HUDEP-2 (cell line): ENCODE data around the gene TRPT1.
"Not testable (repeated sequence)": the region's sequence is repeated elsewhere in the genome, so short reads cannot be mapped to it uniquely, and the experiment has no call there.

Experiments used
- DNase-seq, 76 experiments: peaks; one replicate each; lab custom pipeline; 2025; ENCODE audit not compliant: unreplicated experiment in 76 of 76; lab: John Stamatoyannopoulos, UW

TRPT1 gene

DNA sequence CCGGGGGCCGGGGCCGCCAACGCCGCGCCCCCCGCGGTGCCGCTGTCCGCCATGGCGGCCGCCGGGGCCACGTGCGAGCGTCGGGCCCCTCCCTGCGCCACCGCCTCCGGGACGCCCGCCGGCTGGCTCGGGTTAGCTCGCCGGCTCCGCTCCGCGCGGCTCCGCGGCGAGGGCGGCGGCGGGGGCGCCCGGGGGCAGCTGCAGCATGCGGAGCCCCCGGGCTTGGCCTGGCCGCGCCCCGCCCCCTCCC, 20.6 kb upstream of the TRPT1 start:
- not testable (repeated sequence) for DNase-seq

DNA sequence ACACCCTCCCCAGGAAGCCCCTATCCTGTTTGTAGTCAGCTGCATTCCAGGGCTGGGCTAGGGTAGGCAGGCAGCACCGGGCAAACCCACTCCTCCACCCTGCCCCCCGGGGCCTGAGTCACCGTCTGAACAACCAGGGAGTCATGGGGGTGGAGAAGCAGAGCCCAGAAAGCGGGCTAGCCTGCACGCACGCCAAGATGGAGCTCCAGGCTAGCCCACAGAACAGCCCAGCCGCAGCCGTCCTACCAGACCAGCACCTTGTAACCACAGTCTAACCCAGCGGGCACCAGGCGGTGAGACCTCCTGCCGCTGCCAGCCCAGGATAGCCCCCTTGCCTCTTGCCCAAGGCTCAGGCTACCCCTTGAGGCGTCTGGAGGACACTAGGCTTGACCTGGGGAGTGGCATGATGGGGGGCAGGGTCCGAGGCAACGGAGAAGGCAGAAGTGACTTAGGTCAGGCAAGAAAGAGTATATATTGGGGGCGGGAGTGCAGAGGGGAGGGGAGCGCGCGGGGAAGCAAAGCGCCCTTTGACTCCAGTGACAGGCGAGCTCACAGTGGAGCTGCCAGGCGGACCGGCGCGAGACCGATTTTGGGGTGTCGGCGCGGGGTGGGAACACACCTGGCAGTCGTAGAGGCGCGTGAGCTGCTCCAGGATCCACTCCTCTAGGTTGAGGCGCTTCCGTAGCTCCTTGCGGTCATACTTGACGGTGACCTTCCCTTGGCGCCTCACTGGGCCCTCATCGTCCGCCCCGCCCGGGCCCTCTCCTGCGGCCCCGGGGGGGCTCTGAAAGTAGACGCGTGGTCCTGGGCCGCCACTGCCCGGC, 20.0 kb upstream of the TRPT1 start:
- peak in 66 of 76 experiments; percentile 14 to 81 (median 59) for DNase-seq

- peak in 7 of 76 experiments; percentile 16 to 34 (median 25) for DNase-seq
Measured at GRCh38 chr11:64245401-64245796, 19.4 kb upstream of the TRPT1 start.

DNA sequence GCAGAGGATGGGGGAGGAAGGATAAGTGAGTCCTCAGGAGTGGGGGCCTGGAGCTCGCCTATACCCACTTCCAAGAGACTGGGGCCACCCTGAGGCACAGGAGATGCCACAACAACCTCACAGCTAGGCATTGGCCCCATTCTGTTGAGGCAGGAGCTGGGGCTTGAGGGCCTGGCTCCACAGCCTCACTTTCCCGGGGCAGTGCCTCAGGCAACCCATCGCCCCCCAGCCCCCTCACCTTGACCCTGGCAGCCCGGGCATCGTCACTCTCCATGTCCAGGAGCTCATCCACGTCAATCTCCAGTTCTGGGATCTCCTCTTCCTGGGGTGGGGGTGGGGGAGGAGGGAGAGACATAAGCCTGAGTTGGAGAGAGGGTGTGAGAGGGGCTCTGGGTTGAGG, 19.0 kb upstream of the TRPT1 start:
- no peak for DNase-seq

DNA sequence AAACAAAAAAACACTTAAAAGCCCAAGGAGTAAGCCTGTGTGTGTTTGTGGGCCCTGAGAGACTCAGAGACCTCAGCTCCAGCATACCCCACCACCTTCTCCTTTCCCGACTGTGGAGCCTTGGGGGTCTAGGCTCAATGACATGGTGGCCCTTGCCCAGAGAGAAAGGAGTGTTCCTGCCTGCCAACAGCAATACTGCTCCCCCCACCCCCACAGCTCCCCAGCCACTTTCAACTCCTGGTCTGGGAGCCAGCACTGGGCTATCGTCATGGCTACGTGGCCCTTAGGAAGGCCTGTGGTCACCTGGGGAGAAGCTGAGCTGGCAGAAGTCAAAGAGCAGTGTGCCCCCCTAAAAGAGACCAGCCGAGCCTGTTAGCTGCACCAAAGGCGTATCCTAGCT, 18.1 kb upstream of the TRPT1 start:
- no peak for DNase-seq

DNA sequence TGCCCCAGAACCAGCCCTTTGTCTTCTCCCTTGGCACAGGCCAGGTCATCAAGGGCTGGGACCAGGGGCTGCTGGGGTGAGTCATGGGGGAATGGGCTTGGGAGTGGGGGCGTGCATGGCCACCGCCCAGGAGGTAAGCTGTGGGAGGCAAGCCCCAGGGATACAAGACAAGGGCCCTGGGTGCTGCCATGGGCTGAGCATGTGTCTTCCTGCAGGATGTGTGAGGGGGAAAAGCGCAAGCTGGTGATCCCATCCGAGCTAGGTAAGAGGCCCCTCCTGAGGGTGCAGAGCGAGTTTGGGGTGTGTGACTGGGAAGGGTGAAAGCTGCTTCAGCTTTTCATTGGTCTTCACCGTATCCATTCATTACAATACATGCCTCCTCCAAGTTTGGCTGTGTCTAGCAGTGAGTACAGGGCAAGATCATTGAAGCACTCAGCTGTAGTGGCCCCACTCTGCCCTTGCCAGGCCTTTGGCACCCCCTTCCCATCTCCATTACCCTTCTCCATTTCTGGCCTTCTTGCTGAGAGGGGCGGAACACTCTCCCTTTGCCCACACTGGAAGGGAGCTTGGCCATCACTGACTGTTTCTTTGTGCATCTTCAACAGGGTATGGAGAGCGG, 17.4 kb upstream of the TRPT1 start:
- no peak for DNase-seq

DNA sequence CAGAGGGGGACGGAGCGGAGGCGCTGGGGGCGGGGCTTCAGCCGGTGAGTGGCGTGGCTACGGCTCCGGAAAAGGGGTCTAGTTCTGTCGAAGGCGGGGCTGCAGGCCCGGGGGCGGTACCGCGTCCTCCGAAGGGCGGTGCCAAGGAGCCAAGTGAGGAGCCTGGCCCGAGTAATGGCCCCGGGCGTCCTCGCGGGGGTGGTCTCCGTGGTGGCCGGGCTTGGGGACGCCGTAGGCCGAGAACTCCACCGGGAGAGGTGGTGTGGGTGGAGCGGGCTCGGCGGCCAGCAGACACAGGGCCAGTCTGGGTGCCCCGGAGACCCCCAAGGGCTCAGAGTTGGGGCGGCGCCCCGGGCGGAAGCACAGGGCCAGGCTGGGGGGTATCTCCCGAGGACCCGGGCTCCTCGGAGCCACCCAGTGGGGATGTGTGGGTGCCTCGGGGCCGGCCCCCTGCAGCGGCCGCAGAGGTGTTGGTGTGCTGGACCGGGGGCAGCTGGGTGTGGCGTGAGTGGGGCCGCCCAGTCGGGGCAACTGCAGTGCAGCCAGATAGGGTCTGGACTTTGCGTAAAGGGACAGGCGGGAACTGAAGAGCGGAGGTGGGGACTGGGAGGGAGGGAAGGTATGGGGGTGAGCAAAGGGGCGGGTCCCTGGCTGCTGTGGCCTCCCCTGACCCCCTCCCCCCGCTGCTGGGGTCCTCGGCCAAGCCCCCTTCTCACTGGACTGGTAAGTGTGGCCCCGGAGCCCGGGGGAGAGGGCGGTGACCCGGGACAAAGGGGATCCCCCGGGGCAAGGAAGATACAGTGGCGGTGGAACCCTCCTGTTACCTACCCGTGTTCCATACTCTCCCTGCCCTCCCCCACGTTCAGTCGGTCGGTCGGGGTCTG, 15.7 kb upstream of the TRPT1 start:
- DNase-seq: peak in 32 of 76 experiments; percentile 12 to 98 (median 34)

DNA sequence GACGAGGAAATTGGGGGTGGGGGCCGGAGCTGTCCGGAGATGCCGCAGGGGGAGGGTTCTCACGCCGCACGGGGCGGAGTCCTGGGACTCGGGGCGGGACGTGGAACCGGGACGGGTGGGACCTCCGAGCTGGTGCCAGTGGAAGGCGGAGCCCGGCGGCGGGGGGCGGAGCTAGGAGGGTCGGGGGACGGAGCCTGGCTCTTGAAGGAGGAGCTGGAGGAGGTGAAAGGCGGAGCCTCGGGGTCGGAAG, 15.2 kb upstream of the TRPT1 start:
- peak in 73 of 76 experiments; percentile 65 to 100 (median 99) for DNase-seq

DNA sequence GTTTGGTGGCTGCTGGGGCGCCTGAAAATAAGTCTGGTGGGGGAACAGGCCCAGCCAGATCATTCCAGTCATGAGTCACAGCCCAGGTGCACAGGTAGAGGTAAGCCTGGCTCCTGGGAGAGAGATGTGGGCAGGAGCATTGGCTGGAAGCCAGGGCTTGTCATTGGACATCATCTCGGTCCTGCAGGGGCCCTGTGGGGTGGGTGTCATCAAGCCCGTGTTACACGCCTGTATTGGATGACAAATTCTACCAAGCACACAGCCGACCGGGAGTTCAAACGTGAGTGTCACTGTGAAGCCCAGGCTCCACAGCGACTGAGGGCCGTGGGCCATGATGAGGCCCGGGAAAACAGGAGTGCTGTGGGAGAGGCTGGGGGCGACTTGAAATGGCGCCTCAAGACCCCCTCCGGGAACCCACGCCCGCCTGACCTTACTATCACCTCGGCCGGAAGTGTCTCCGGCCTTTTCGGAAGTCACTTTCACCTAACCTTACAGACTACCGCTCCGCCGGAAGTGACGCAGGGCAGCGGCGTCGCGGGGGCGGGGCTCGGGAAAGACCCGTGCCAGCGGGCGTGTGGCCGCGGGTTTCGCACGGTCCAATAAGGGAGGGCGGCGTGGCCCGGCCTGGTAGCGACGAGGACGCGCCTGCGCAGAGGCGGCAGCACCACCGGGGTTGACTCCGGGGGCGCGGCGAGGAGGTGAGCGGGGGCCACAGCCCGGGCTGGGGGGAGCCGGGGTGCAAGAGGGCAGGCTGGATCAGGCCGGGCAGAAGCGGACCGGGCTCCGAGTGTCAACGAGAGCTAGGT, 14.7 kb upstream of the TRPT1 start, which contains the start of gene FKBP2:
TSS of gene FKBP2 (plus strand) at position 661 of the 806 bp plus-strand sequence. CDS start 1,293 bp downstream, outside the sequence.
- DNase-seq: peak in 73 of 76 experiments; percentile 43 to 98 (median 95)

GRCh38 chr11:64239662-64240434, 13.9 kb upstream of the TRPT1 start:
- DNase-seq: no peak

DNA sequence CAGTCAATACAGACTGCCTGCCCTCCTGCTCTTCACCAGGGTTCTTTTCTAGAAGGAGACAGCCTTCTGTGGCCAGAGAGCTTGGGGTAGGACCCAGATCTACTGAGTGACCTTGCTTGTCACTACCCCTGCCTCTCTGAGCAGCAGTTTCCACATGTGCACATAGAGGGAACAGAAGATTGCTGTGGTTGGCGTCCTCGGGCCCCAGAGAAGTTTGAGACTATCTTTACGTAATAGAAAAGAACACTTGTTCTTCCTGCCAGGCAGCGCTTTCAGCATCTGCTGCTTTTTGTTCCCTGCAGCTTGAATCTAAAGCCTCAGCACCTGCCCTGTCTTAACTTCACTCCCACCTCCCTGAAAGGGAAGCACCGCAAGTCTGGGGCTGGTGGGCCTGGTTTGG, 13.0 kb upstream of the TRPT1 start:
- DNase-seq: no peak

- no peak for DNase-seq
Measured at GRCh38 chr11:64238076-64238475, 12.1 kb upstream of the TRPT1 start.

DNA sequence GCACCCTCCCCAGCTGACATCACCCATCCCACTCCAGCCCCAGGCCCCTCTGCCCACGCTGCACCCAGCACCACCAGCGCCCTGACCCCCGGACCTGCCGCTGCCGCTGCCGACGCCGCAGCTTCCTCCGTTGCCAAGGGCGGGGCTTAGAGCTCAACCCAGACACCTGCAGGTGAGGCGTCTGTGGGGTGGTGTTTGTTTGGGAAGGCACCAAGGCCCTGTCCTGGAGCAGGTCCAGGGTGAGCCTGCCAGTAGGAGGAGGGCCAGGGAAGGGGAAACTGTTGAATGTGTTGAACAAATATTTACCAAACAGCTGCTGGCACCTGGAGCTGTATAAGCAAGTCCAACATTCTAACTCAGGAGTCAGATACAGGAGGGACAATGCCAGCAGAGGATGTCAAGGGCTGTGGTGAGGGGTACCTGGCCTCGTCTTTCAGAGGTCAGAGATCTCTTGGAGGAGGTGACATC, 11.5 kb upstream of the TRPT1 start:
- no peak for DNase-seq

DNA sequence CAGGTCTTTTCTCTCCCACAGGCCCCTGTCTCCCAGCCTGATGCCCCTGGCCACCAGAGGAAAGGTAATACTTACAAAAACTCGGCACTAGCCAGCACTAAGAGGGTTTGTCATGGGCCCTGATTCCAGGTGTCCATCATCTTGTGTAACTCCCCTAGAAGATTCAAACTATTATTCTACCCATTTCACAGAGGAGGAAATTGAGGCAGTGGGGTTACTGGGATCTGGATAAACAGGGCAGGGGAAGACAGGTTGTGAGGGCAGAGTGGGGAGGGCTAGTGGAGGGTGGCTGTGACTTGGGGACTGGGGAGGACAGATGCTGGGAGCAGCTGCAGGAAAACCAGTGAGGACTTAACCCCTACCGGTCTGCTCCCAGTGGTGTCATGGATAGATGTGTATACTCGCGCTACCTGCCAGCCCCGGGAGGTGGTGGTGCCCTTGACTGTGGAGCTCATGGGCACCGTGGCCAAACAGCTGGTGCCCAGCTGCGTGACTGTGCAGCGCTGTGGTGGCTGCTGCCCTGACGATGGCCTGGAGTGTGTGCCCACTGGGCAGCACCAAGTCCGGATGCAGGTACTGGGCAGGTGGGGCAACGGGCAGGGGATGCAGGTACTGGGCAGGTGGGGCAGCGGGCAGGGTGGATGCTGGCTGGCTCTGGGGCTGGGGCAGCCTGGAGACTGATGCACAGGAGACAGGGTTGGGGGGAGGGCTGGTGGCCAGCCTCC, 9.6 kb upstream of the TRPT1 start:
- no peak for DNase-seq

- peak in 25 of 76 experiments; percentile 13 to 67 (median 36) for DNase-seq
Measured at GRCh38 chr11:64234647-64235379, 8.8 kb upstream of the TRPT1 start.

- DNase-seq: peak in 24 of 76 experiments; percentile 6 to 49 (median 30)
Measured at GRCh38 chr11:64233913-64234586, 8.1 kb upstream of the TRPT1 start, which contains the start of gene VEGFB. VEGFB (plus strand) TSS chr11:64234584; CDS start chr11:64234834, 250 bp downstream.

DNA sequence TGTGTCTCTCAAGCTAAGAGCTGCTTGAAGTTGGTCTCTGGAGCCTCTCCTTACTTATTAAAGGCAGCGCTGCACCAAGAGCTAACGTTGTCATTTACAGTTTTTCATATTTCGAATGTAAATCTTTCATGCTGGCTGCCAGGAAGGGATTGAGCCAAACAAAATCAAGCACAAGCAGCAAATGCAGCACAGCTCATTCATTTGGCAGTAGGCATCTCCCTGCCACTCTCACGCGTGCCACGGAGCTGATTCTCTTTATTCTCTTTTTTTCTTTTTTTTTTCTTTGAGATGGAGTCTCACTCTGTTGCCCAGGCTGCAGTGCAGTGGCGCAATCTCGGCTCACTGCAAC, 7.0 kb upstream of the TRPT1 start:
- no peak for DNase-seq
